ENCODE data around the gene TCAIM.

- TF ChIP-seq EZH2 (IDR thresholded peaks at IDR 0.05; ENCODE audit: low read depth, unreplicated experiment): no peak
- TF ChIP-seq CTCF (conservative IDR thresholded peaks at IDR 0.05; ENCODE audit: low read depth in 2 of 2): no peak
- no peak for TF ChIP-seq POLR2AphosphoS5 (IDR thresholded peaks at IDR 0.05; ENCODE audit: low read depth)
- TF ChIP-seq EZH2phosphoT487 (IDR thresholded peaks at IDR 0.05; ENCODE audit: unreplicated experiment): no peak
- no peak for TF ChIP-seq ZNF462 (CRISPR knock-in tag; IDR thresholded peaks at IDR 0.05)
- no peak for TF ChIP-seq ETS1 (IDR thresholded peaks at IDR 0.05)
- no peak for TF ChIP-seq REST (IDR thresholded peaks at IDR 0.05; ENCODE audit: unreplicated experiment)
Observed at GRCh38 chr3:44329946-44330345, 8.6 kb upstream of the TCAIM start.

Measured in GM23338 (cell line).